DMS53 treated with DMSO at 0.1 percent for 48 hours (cell line): ENCODE results near the gene VIPAS39.
"Not testable (repeated sequence)": the region's sequence is repeated elsewhere in the genome, so short reads cannot be mapped to it uniquely, and the experiment has no call there.

Experiments used
- DNase-seq: peaks from one replicate; lab custom pipeline; 2025; ENCODE audit not compliant: unreplicated experiment; lab: John Stamatoyannopoulos, UW

The VIPAS39 gene

GRCh38 chr14:77470224-77470870 is 12.9 kb upstream of the VIPAS39 start:
- no peak for DNase-seq

- no peak for DNase-seq
These were observed 12.1 kb upstream of the VIPAS39 start for GRCh38 chr14:77469539-77469938.

- DNase-seq, result no peak
These were observed 11.7 kb upstream of the VIPAS39 start for GRCh38 chr14:77469067-77469505.

- no peak for DNase-seq
These were observed 10.4 kb upstream of the VIPAS39 start for GRCh38 chr14:77467801-77468200.

GRCh38 chr14:77459072-77459723 is 1.8 kb upstream of the VIPAS39 start:
- peak; percentile 4 for DNase-seq

- DNase-seq, result peak; percentile 32
These were observed 999 bp upstream of the VIPAS39 start for GRCh38 chr14:77458249-77458950.

GRCh38 chr14:77457115-77457521 is 283 bp downstream of the VIPAS39 start:
- no peak for DNase-seq

GRCh38 chr14:77455966-77456640 is 1.3 kb downstream of the VIPAS39 start:
- DNase-seq, result no peak

GRCh38 chr14:77442196-77442595 is 15.2 kb downstream of the VIPAS39 start:
- DNase-seq, result no peak

GRCh38 chr14:77439861-77440260 is 17.5 kb downstream of the VIPAS39 start:
- DNase-seq, result no peak

- no peak for DNase-seq
These were observed 18.8 kb downstream of the VIPAS39 start for GRCh38 chr14:77438596-77438995.

GRCh38 chr14:77436042-77436441 is 21.4 kb downstream of the VIPAS39 start:
- DNase-seq, result no peak

- no peak for DNase-seq
These were observed 31.0 kb downstream of the VIPAS39 start for GRCh38 chr14:77426396-77426795.

- DNase-seq, result no peak
These were observed 32.5 kb downstream of the VIPAS39 start for GRCh38 chr14:77424862-77425261.

GRCh38 chr14:77423423-77423822 is 34.0 kb downstream of the VIPAS39 start, which contains the start of gene NOXRED1:
Gene NOXRED1 (minus strand): TSS chr14:77423523. CDS start chr14:77422889, 634 bp downstream.
- DNase-seq, result no peak

GRCh38 chr14:77421201-77421600 is 36.2 kb downstream of the VIPAS39 start:
- no peak for DNase-seq

GRCh38 chr14:77416836-77417235 is 40.6 kb downstream of the VIPAS39 start:
- DNase-seq, result no peak

- not testable (repeated sequence) for DNase-seq
These were observed 41.3 kb downstream of the VIPAS39 start for GRCh38 chr14:77416098-77416497.

- DNase-seq, result not testable (repeated sequence)
These were observed 41.9 kb downstream of the VIPAS39 start for GRCh38 chr14:77415403-77416030.

GRCh38 chr14:77409131-77409533 is 48.3 kb downstream of the VIPAS39 start:
- DNase-seq, result no peak

GRCh38 chr14:77407158-77407557 is 50.2 kb downstream of the VIPAS39 start:
- DNase-seq, result no peak
